Measurements from ENCODE around the gene TULP1. TPM values are rescaled to one million over a fixed set of nuclear protein-coding genes. Genes with fewer than 3 reads are reported as not detected.

TULP1 gene
- total RNA-seq, 1 experiment from 2014 or later, result not detected

DNA sequence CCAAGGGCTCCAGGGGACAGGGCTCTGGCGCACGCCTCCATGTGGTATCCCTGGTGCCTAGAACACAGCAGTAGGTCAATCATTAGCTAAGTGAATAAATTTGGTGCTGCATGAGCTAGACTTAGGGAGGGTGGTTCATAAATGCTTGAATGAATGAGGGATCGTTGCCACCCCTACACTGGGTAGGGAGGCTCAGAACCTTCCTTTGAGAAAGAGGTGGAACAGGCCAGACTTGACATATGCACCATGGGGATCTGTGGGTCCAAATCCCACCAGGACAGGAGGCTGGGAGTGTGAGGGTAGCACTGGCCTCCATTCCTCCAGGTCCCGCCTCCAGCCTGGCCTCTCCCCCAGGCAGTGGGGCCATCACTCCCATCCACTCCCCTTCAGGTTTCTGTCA is 29.6 kb downstream of the TULP1 start:
- BruUV-seq (replicated peaks), result no TSS peak
- no peak for DNase-seq (ENCODE audit: unreplicated experiment)
- intact Hi-C loops (cut with micrococcal nuclease), result no loop called here
- Mint-ChIP-seq H3K27me3 (ENCODE audit: insufficient read depth, unreplicated experiment) (no peaks in the 10 kb centered on the region), H3K4me1 (ENCODE audit: insufficient read depth, unreplicated experiment) (peaks cover 24% of the 10 kb centered on the region), H3K4me3 (ENCODE audit: unreplicated experiment) (no peak overlapping the region), H3K36me3 (ENCODE audit: insufficient read depth, unreplicated experiment) (peaks cover 6% of the 10 kb centered on the region), H3K27ac (ENCODE audit: low read depth, unreplicated experiment) (no peak overlapping the region), H3K9me3 (ENCODE audit: unreplicated experiment) (no peaks in the 10 kb centered on the region)
- TF ChIP-seq, protein P1, sequence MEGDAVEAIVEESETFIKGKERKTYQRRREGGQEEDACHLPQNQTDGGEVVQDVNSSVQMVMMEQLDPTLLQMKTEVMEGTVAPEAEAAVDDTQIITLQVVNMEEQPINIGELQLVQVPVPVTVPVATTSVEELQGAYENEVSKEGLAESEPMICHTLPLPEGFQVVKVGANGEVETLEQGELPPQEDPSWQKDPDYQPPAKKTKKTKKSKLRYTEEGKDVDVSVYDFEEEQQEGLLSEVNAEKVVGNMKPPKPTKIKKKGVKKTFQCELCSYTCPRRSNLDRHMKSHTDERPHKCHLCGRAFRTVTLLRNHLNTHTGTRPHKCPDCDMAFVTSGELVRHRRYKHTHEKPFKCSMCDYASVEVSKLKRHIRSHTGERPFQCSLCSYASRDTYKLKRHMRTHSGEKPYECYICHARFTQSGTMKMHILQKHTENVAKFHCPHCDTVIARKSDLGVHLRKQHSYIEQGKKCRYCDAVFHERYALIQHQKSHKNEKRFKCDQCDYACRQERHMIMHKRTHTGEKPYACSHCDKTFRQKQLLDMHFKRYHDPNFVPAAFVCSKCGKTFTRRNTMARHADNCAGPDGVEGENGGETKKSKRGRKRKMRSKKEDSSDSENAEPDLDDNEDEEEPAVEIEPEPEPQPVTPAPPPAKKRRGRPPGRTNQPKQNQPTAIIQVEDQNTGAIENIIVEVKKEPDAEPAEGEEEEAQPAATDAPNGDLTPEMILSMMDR (IDR thresholded peaks at IDR 0.05; ENCODE audit: unreplicated experiment), result no peak
- POLR2A ChIA-PET, result interaction anchor here (1.2 to 3.5 kb wide), 3 partner anchors 11 to 28 kb away, joined by 3 to 23 read pairs (median 11); no protein-coding TSS in a partner anchor
- CTCF ChIA-PET, result interaction anchor here (0.7 kb wide), 1 partner anchor 11 kb away, joined by 3 read pairs; no protein-coding TSS in a partner anchor

DNA sequence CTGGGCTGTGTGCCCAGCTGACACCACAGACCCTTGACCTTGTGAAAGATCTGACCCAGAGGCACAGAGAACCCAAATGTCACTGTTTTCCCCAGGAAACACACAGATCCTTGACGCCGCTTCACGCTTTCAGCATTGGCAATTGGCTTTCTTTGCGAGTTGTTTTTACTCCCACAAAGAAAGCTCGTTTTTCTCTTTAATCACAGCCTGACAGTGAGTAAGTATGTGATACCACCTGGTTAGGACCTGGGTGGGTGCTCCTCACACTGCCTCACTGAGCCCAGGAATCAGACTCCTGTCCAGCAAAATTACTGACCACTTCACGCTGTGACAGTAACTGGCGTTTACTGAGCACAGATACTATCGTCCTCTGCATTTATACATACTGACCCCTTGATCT is 31.5 kb downstream of the TULP1 start:
- Mint-ChIP-seq H3K27me3 (ENCODE audit: insufficient read depth, unreplicated experiment) (no peaks in the 10 kb centered on the region), H3K4me1 (ENCODE audit: insufficient read depth, unreplicated experiment) (peaks cover 12% of the 10 kb centered on the region), H3K27ac (ENCODE audit: low read depth, unreplicated experiment) (no peak overlapping the region), H3K36me3 (ENCODE audit: insufficient read depth, unreplicated experiment) (peaks cover 14% of the 10 kb centered on the region), H3K4me3 (ENCODE audit: unreplicated experiment) (no peak overlapping the region), H3K9me3 (ENCODE audit: unreplicated experiment) (no peaks in the 10 kb centered on the region)
- POLR2A ChIA-PET, result interaction anchor here (1.0 to 3.5 kb wide), 4 partner anchors 9 to 27 kb away, joined by 3 to 23 read pairs (median 4); partner anchors contain the start of gene RPL10A
- TF ChIP-seq, protein P1 (IDR thresholded peaks at IDR 0.05; ENCODE audit: unreplicated experiment), result no peak
- no peak for DNase-seq (ENCODE audit: unreplicated experiment)
- no TSS peak for BruUV-seq (replicated peaks)
- CTCF ChIA-PET, result interaction anchor here (0.9 to 2.3 kb wide), 6 partner anchors 14 to 256 kb away, joined by 3 to 7 read pairs (median 4); partner anchors contain the start of genes ARMC12 and RPL10A
- intact Hi-C loops (cut with micrococcal nuclease), result no loop called here

DNA sequence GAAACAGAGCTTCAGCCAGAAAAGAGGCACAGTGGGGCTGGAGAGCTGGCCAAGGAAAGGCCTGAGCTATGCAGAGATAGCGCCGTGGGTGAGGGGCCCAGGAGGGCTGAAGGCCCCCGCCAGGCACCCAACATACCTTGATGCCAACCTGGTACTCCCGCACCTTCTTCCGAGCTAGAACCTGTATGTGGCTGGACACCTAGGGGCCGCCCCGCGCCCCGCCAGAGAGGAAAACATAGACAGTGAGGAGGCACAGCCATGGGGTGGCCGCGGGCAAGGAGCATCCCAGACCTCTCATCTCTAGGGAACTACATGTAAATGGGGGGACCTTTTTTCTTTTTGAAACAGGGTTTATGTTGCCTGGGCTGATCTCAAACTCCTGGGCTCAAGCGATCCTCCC is 32.5 kb downstream of the TULP1 start:
- intact Hi-C loops (cut with micrococcal nuclease), result no loop called here

DNA sequence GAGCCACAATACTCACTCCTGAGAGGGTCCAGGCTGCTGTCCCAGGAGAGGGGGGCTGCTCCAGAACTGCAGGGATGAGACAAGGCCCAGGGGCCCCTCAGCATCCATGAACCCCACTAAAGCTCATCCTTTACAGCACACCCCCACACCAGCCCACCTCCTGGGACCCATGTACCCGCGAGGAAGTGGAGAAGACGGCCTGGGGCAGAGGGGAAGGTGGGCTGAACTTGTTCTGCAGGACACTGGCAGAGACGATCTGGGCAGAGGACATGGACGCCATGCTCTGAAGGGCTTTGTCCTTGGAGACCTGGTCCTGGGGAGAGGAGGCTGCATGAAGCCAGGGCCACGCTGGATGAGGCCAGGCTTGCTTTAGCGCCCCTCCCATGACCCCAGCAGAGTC is 34.4 kb downstream of the TULP1 start:
- no peak for DNase-seq (ENCODE audit: unreplicated experiment)
- peaks cover 32% of the 10 kb centered on the region for H3K36me3 Mint-ChIP-seq (ENCODE audit: insufficient read depth, unreplicated experiment)
- TF ChIP-seq, protein P1 (IDR thresholded peaks at IDR 0.05; ENCODE audit: unreplicated experiment), result no peak
- no peaks in the 10 kb centered on the region for H3K4me1 Mint-ChIP-seq (ENCODE audit: insufficient read depth, unreplicated experiment)
- no TSS peak for BruUV-seq (replicated peaks)
- no peaks in the 10 kb centered on the region for H3K27me3 Mint-ChIP-seq (ENCODE audit: insufficient read depth, unreplicated experiment)
- CTCF ChIA-PET, result interaction anchor here (0.5 kb wide), 1 partner anchor 25 kb away, joined by 4 read pairs; no protein-coding TSS in a partner anchor
- H3K27ac Mint-ChIP-seq (ENCODE audit: low read depth, unreplicated experiment), result no peak overlapping the region
- no peak overlapping the region for H3K4me3 Mint-ChIP-seq (ENCODE audit: unreplicated experiment)
- intact Hi-C loops (cut with micrococcal nuclease), result no loop called here
- POLR2A ChIA-PET, result interaction anchor here (1.6 kb wide), 1 partner anchor 10 kb away, joined by 7 read pairs; the partner anchor contains the start of gene RPL10A
- no peaks in the 10 kb centered on the region for H3K9me3 Mint-ChIP-seq (ENCODE audit: unreplicated experiment)

More for the DNA sequence above, 32.5 kb downstream of the TULP1 start:
- DNase-seq (ENCODE audit: unreplicated experiment), result no peak
- no TSS peak for BruUV-seq (replicated peaks)
- H3K27me3 Mint-ChIP-seq (ENCODE audit: insufficient read depth, unreplicated experiment), result no peaks in the 10 kb centered on the region
- ChIA-PET CTCF (interaction anchor here (0.6 to 2.3 kb wide), 5 partner anchors 9 to 256 kb away, joined by 3 to 6 read pairs (median 4); partner anchors contain the start of gene ARMC12), POLR2A (interaction anchor here (1.0 to 1.7 kb wide), 2 partner anchors 9 to 12 kb away, joined by 3 to 5 read pairs; partner anchors contain the start of gene RPL10A)
- peaks cover 8% of the 10 kb centered on the region for H3K4me1 Mint-ChIP-seq (ENCODE audit: insufficient read depth, unreplicated experiment)
- peaks cover 16% of the 10 kb centered on the region for H3K36me3 Mint-ChIP-seq (ENCODE audit: insufficient read depth, unreplicated experiment)
- no peak overlapping the region for H3K4me3 Mint-ChIP-seq (ENCODE audit: unreplicated experiment)
- H3K9me3 Mint-ChIP-seq (ENCODE audit: unreplicated experiment), result no peaks in the 10 kb centered on the region
- H3K27ac Mint-ChIP-seq (ENCODE audit: low read depth, unreplicated experiment), result no peak overlapping the region
- TF ChIP-seq, protein P1 (IDR thresholded peaks at IDR 0.05; ENCODE audit: unreplicated experiment), result no peak
